Measurements from ENCODE around the gene TEAD3. TPM values are rescaled to one million over a fixed set of nuclear protein-coding genes. Genes with fewer than 3 reads are reported as not detected.
"Not testable (repeated sequence)": the region's sequence is repeated elsewhere in the genome, so short reads cannot be mapped to it uniquely, and the experiment has no call there.

TEAD3 gene
- total RNA-seq, 4 donors from 2014 or later, result 58.3 to 122 (median 72.5) TPM

- Histone ChIP-seq H3K27ac (no peak overlapping the region), H3K9me3 (no peaks in the 10 kb centered on the region), H3K36me3 (no peaks in the 10 kb centered on the region), H3K4me3 (no peak overlapping the region), H3K27me3 (no peaks in the 10 kb centered on the region), H3K4me1 (peaks cover 0 to 9% (median 0%) of the 10 kb centered on the region in 3 donors)
- WGBS, 2 donors (ENCODE audit: low coverage in 1 of 2), result 28 to 43% methylated on average over 3 of the region's 3 CpGs
- no peak for ATAC-seq
- TF ChIP-seq POLR2A (IDR thresholded peaks at IDR 0.05), result no peak
These were observed 57.6 kb downstream of the TEAD3 start for GRCh38 chr6:35439308-35439707.

DNA sequence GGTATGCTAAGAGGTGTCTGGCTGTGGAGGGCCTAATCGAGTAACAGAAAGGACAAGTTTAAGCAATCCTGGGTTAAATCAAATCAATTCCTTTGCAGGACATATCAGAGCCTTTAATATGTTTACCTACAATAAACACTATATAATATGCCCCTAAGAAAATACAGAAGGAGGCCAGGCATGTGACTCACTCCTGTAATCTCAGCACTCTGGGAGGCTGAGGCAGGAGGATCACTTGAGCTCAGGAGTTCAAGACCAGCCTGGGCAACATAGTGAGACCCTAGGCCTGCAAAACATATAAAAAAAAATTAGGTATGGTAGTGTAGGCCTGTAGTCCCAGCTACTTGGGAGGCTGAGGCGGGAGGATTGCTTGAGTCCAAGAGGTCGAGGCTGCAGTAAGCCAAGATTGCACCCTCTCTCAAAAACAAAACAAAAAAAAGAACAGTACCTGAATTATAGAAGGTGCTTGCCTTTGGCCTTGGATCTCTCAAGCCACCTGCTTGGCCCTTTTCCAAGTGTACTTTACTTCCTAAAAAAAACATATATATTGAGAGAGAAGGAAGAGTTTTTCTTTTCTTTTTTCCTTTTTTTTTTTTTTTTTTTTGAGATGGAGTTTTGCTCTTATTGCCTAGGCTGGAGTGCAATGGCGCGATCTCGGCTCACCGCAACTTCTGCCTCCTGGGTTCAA is 58.4 kb downstream of the TEAD3 start:
- H3K27ac ChIP-seq, H3K27me3 ChIP-seq, H3K4me1 ChIP-seq, H3K9me3 ChIP-seq, ATAC-seq, H3K36me3 ChIP-seq, H3K4me3 ChIP-seq: not testable (repeated sequence)
- WGBS, 2 donors (ENCODE audit: low coverage in 1 of 2), result 84 to 96% methylated on average over 3 to 4 of the region's 7 CpGs

DNA sequence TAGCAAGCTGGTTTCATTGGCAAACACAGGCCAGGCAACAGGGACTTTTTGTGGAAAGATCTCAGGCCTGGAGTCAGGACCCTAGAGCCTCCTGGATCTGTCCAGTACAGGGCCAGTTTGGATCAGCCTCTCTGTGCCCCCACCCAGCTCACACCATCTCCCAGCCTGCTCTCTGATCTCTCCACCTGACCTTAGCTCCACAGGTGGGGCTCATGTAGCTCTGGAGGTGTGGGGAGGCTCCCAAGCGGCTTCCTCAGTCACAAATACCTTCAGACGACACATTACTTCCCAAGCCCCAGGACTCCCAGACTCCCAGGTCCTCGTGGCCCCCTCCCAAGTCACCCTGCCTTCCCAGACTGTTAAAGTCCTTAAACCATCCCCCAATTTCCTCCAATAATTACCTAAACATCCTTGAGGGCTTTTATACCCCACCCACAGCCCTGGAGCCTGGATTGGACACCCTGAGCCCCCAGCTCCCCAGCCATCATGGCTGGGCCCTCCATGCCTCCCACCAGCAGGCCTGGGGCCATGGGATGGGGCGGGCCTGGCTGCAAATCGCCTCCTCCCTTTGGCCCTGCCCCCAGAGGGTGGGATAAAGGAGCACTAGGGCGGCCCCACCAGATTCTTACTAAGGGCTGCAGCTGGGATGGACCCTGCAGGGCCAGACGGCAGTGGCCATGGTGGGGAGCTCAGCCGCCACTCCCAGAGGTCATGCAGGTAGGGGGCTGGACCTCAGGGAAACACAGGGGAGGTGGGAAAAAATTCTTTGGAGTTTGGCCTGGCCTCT is 60.6 kb downstream of the TEAD3 start:
- Histone ChIP-seq H3K27ac (no peak overlapping the region), H3K27me3 (no peaks in the 10 kb centered on the region), H3K9me3 (no peaks in the 10 kb centered on the region), H3K36me3 (no peaks in the 10 kb centered on the region), H3K4me1 (peaks cover 0 to 9% (median 0%) of the 10 kb centered on the region in 3 donors), H3K4me3 (no peak overlapping the region)
- TF ChIP-seq POLR2AphosphoS5 (IDR thresholded peaks at IDR 0.05), result no peak
- no peak for TF ChIP-seq CTCF (IDR thresholded peaks at IDR 0.05)
- no peak for TF ChIP-seq POLR2A (IDR thresholded peaks at IDR 0.05)
- TF ChIP-seq EP300 (IDR thresholded peaks at IDR 0.05), result no peak
- no peak for ATAC-seq
- WGBS, 2 donors (ENCODE audit: low coverage in 1 of 2), result 88 to 94% methylated on average over 3 to 5 of the region's 8 CpGs

- TF ChIP-seq POLR2AphosphoS5 (IDR thresholded peaks at IDR 0.05), result no peak
- TF ChIP-seq CTCF (IDR thresholded peaks at IDR 0.05), result no peak
- no peak for TF ChIP-seq EP300 (IDR thresholded peaks at IDR 0.05)
- TF ChIP-seq POLR2A (IDR thresholded peaks at IDR 0.05), result no peak
- Histone ChIP-seq H3K9me3 (no peaks in the 10 kb centered on the region), H3K4me3 (no peak overlapping the region), H3K36me3 (no peaks in the 10 kb centered on the region), H3K27me3 (no peaks in the 10 kb centered on the region), H3K4me1 (peaks cover 0 to 9% (median 0%) of the 10 kb centered on the region in 3 donors), H3K27ac (no peak overlapping the region)
- WGBS, 2 donors (ENCODE audit: low coverage in 1 of 2), result 78% methylated on average over 10 of the region's 16 CpGs; no CpG with 5 or more reads in 1 of the 2 donors
- ATAC-seq, result no peak
These were observed 61.6 kb downstream of the TEAD3 start for GRCh38 chr6:35435074-35435837.

- ATAC-seq, H3K27ac ChIP-seq, H3K36me3 ChIP-seq, H3K27me3 ChIP-seq, H3K4me3 ChIP-seq: not testable (repeated sequence)
- 57 to 65% methylated on average over 3 of the region's 3 CpGs for WGBS, 2 donors (ENCODE audit: low coverage in 1 of 2)
- H3K4me1 ChIP-seq, result peaks cover 0 to 15% (median 0%) of the 10 kb centered on the region in 3 donors
- peaks cover 0 to 12% (median 0%) of the 10 kb centered on the region in 3 donors for H3K9me3 ChIP-seq
These were observed 64.2 kb downstream of the TEAD3 start for GRCh38 chr6:35432702-35433101.

DNA sequence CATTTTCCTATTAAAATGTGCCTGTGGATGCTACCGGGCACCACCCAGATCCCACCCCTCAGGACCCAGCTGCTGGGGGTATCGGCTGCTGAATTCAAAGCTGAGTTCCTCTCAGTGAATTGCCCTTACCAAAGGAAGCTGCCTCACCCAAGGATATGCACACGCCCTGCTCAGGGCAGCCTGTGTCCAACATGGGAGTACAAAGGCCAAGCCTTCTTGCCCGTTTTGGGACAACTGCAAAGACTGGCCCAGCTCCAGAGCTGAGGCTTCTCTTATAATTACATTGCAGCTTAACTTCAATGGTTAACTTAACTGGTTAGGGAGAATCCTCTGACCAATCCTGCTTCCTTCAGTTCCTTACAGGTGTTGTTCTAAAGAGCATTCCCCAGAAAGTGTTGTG is 64.6 kb downstream of the TEAD3 start:
- 69 to 71% methylated on average over 1 to 3 of the region's 4 CpGs for WGBS, 2 donors (ENCODE audit: low coverage in 1 of 2)
- Histone ChIP-seq H3K27ac (no peak overlapping the region), H3K4me1 (peaks cover 0 to 17% (median 0%) of the 10 kb centered on the region in 3 donors), H3K9me3 (peaks cover 0 to 12% (median 0%) of the 10 kb centered on the region in 3 donors), H3K36me3 (peaks cover 0 to 9% of the 10 kb centered on the region in 2 donors), H3K27me3 (no peaks in the 10 kb centered on the region), H3K4me3 (no peak overlapping the region)
- TF ChIP-seq CTCF (IDR thresholded peaks at IDR 0.05) (no peak), POLR2A (IDR thresholded peaks at IDR 0.05) (no peak), EP300 (IDR thresholded peaks at IDR 0.05) (no peak), POLR2AphosphoS5 (IDR thresholded peaks at IDR 0.05) (no peak)
- no peak for ATAC-seq
